Measurements from ENCODE around the gene RANBP1. TPM values are rescaled to one million over a fixed set of nuclear protein-coding genes. Genes with fewer than 3 reads are reported as not detected.

The RANBP1 gene
- total RNA-seq, 1 experiment from 2014 or later, result 443 TPM

DNA sequence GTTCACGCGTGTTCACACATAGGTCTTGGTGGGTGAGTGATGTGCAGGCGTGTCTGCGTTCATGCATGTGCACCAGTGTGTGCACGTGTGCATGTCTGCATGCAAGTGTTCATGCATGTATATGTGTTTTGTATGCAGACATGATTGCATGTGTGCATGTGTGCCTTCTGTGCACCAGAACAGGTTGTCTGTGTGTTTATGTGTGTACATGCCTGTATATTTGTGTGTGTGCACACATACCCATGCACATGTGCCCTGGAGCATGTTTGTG, 20.6 kb downstream of the RANBP1 start:
- H3K4me3 Mint-ChIP-seq, result no peak overlapping the region
- no peak for ATAC-seq
- POLR2A ChIA-PET, result no interaction called here

DNA sequence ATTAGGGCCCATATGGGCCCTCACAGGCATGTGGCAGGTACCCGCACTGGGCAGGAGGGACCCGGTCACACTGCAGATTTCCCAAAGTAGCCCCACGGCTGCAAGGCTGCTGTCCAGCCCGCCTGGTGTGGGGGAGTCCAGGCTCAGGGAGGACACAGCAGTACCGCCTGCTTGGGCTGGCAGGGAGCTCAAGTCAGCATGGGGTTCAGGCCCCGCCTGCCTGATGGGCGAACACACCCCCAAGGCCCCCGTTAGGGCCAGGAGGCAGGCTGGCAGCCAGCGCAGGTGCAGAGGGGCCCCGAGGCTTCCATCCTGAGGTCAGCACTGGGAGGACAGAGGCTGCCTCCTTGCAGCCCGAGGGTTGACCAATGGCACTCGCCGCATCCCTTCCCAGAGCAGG, 21.2 kb downstream of the RANBP1 start:
- no peaks in the 10 kb centered on the region for H3K36me3 Mint-ChIP-seq
- no peak overlapping the region for H3K4me3 Mint-ChIP-seq
- POLR2A ChIA-PET, result no interaction called here
- no peak for ATAC-seq
- no peaks in the 10 kb centered on the region for H3K9me3 Mint-ChIP-seq
- DNase-seq (ENCODE audit: low spot score), result no peak
- no peaks in the 10 kb centered on the region for H3K27me3 Mint-ChIP-seq (ENCODE audit: low read depth)
- 0 out of 2 replicates have a peak, but pooled peaks cover 6% of the 10 kb centered on the region for H3K4me1 Mint-ChIP-seq
- CTCF ChIA-PET, result interaction anchor here (1.0 to 2.8 kb wide), 3 partner anchors 17 to 102 kb away, joined by 3 to 10 read pairs (median 6); no protein-coding TSS in a partner anchor
- H3K27ac Mint-ChIP-seq, result 0 out of 2 replicates have a peak overlapping the region, but pooled peaks have one; percentile 68
- TF ChIP-seq NFE2L1 (CRISPR knock-in tag; IDR thresholded peaks at IDR 0.05) (no peak), TEAD1 (CRISPR knock-in tag; IDR thresholded peaks at IDR 0.05) (no peak), NR2C2 (CRISPR knock-in tag; IDR thresholded peaks at IDR 0.05) (no peak), KAT7 (CRISPR knock-in tag; IDR thresholded peaks at IDR 0.05; ENCODE audit: borderline replicate concordance) (no peak), FOXJ3 (CRISPR knock-in tag; IDR thresholded peaks at IDR 0.05; ENCODE audit: borderline replicate concordance) (no peak), ZNF121 (CRISPR knock-in tag; IDR thresholded peaks at IDR 0.05) (no peak), GTF2I (CRISPR knock-in tag; conservative IDR thresholded peaks at IDR 0.05) (no peak)
- TF ChIP-seq, protein P1, sequence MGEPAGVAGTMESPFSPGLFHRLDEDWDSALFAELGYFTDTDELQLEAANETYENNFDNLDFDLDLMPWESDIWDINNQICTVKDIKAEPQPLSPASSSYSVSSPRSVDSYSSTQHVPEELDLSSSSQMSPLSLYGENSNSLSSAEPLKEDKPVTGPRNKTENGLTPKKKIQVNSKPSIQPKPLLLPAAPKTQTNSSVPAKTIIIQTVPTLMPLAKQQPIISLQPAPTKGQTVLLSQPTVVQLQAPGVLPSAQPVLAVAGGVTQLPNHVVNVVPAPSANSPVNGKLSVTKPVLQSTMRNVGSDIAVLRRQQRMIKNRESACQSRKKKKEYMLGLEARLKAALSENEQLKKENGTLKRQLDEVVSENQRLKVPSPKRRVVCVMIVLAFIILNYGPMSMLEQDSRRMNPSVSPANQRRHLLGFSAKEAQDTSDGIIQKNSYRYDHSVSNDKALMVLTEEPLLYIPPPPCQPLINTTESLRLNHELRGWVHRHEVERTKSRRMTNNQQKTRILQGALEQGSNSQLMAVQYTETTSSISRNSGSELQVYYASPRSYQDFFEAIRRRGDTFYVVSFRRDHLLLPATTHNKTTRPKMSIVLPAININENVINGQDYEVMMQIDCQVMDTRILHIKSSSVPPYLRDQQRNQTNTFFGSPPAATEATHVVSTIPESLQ (CRISPR knock-in tag; IDR thresholded peaks at IDR 0.05), result no peak
- TF ChIP-seq, protein P2, sequence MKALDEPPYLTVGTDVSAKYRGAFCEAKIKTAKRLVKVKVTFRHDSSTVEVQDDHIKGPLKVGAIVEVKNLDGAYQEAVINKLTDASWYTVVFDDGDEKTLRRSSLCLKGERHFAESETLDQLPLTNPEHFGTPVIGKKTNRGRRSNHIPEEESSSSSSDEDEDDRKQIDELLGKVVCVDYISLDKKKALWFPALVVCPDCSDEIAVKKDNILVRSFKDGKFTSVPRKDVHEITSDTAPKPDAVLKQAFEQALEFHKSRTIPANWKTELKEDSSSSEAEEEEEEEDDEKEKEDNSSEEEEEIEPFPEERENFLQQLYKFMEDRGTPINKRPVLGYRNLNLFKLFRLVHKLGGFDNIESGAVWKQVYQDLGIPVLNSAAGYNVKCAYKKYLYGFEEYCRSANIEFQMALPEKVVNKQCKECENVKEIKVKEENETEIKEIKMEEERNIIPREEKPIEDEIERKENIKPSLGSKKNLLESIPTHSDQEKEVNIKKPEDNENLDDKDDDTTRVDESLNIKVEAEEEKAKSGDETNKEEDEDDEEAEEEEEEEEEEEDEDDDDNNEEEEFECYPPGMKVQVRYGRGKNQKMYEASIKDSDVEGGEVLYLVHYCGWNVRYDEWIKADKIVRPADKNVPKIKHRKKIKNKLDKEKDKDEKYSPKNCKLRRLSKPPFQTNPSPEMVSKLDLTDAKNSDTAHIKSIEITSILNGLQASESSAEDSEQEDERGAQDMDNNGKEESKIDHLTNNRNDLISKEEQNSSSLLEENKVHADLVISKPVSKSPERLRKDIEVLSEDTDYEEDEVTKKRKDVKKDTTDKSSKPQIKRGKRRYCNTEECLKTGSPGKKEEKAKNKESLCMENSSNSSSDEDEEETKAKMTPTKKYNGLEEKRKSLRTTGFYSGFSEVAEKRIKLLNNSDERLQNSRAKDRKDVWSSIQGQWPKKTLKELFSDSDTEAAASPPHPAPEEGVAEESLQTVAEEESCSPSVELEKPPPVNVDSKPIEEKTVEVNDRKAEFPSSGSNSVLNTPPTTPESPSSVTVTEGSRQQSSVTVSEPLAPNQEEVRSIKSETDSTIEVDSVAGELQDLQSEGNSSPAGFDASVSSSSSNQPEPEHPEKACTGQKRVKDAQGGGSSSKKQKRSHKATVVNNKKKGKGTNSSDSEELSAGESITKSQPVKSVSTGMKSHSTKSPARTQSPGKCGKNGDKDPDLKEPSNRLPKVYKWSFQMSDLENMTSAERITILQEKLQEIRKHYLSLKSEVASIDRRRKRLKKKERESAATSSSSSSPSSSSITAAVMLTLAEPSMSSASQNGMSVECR (CRISPR knock-in tag; IDR thresholded peaks at IDR 0.05; ENCODE audit: borderline replicate concordance), result no peak
- TF ChIP-seq, protein P3, sequence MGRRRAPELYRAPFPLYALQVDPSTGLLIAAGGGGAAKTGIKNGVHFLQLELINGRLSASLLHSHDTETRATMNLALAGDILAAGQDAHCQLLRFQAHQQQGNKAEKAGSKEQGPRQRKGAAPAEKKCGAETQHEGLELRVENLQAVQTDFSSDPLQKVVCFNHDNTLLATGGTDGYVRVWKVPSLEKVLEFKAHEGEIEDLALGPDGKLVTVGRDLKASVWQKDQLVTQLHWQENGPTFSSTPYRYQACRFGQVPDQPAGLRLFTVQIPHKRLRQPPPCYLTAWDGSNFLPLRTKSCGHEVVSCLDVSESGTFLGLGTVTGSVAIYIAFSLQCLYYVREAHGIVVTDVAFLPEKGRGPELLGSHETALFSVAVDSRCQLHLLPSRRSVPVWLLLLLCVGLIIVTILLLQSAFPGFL (CRISPR knock-in tag; IDR thresholded peaks at IDR 0.05; ENCODE audit: borderline replicate concordance), result no peak
- TF ChIP-seq, protein P4, sequence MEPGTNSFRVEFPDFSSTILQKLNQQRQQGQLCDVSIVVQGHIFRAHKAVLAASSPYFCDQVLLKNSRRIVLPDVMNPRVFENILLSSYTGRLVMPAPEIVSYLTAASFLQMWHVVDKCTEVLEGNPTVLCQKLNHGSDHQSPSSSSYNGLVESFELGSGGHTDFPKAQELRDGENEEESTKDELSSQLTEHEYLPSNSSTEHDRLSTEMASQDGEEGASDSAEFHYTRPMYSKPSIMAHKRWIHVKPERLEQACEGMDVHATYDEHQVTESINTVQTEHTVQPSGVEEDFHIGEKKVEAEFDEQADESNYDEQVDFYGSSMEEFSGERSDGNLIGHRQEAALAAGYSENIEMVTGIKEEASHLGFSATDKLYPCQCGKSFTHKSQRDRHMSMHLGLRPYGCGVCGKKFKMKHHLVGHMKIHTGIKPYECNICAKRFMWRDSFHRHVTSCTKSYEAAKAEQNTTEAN (CRISPR knock-in tag; IDR thresholded peaks at IDR 0.05), result no peak
- TF ChIP-seq, protein P5, sequence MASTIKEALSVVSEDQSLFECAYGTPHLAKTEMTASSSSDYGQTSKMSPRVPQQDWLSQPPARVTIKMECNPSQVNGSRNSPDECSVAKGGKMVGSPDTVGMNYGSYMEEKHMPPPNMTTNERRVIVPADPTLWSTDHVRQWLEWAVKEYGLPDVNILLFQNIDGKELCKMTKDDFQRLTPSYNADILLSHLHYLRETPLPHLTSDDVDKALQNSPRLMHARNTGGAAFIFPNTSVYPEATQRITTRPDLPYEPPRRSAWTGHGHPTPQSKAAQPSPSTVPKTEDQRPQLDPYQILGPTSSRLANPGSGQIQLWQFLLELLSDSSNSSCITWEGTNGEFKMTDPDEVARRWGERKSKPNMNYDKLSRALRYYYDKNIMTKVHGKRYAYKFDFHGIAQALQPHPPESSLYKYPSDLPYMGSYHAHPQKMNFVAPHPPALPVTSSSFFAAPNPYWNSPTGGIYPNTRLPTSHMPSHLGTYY (CRISPR knock-in tag; IDR thresholded peaks at IDR 0.05), result no peak
- TF ChIP-seq, protein P6, sequence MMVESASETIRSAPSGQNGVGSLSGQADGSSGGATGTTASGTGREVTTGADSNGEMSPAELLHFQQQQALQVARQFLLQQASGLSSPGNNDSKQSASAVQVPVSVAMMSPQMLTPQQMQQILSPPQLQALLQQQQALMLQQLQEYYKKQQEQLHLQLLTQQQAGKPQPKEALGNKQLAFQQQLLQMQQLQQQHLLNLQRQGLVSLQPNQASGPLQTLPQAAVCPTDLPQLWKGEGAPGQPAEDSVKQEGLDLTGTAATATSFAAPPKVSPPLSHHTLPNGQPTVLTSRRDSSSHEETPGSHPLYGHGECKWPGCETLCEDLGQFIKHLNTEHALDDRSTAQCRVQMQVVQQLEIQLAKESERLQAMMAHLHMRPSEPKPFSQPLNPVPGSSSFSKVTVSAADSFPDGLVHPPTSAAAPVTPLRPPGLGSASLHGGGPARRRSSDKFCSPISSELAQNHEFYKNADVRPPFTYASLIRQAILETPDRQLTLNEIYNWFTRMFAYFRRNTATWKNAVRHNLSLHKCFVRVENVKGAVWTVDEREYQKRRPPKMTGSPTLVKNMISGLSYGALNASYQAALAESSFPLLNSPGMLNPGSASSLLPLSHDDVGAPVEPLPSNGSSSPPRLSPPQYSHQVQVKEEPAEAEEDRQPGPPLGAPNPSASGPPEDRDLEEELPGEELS (CRISPR knock-in tag; IDR thresholded peaks at IDR 0.05), result no peak

More for the DNA sequence above, 20.6 kb downstream of the RANBP1 start:
- H3K36me3 Mint-ChIP-seq, result no peaks in the 10 kb centered on the region
- H3K9me3 Mint-ChIP-seq, result no peaks in the 10 kb centered on the region
- 0 out of 2 replicates have a peak, but pooled peaks cover 6% of the 10 kb centered on the region for H3K4me1 Mint-ChIP-seq
- no peaks in the 10 kb centered on the region for H3K27me3 Mint-ChIP-seq (ENCODE audit: low read depth)
- TF ChIP-seq ATF1 (CRISPR knock-in tag; IDR thresholded peaks at IDR 0.05) (no peak), SP1 (CRISPR knock-in tag; conservative IDR thresholded peaks at IDR 0.05) (no peak)
- TF ChIP-seq, protein P7, sequence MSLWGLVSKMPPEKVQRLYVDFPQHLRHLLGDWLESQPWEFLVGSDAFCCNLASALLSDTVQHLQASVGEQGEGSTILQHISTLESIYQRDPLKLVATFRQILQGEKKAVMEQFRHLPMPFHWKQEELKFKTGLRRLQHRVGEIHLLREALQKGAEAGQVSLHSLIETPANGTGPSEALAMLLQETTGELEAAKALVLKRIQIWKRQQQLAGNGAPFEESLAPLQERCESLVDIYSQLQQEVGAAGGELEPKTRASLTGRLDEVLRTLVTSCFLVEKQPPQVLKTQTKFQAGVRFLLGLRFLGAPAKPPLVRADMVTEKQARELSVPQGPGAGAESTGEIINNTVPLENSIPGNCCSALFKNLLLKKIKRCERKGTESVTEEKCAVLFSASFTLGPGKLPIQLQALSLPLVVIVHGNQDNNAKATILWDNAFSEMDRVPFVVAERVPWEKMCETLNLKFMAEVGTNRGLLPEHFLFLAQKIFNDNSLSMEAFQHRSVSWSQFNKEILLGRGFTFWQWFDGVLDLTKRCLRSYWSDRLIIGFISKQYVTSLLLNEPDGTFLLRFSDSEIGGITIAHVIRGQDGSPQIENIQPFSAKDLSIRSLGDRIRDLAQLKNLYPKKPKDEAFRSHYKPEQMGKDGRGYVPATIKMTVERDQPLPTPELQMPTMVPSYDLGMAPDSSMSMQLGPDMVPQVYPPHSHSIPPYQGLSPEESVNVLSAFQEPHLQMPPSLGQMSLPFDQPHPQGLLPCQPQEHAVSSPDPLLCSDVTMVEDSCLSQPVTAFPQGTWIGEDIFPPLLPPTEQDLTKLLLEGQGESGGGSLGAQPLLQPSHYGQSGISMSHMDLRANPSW (CRISPR knock-in tag; conservative IDR thresholded peaks at IDR 0.05; ENCODE audit: low read depth), result no peak
- TF ChIP-seq, protein P8, sequence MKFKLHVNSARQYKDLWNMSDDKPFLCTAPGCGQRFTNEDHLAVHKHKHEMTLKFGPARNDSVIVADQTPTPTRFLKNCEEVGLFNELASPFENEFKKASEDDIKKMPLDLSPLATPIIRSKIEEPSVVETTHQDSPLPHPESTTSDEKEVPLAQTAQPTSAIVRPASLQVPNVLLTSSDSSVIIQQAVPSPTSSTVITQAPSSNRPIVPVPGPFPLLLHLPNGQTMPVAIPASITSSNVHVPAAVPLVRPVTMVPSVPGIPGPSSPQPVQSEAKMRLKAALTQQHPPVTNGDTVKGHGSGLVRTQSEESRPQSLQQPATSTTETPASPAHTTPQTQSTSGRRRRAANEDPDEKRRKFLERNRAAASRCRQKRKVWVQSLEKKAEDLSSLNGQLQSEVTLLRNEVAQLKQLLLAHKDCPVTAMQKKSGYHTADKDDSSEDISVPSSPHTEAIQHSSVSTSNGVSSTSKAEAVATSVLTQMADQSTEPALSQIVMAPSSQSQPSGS (CRISPR knock-in tag; IDR thresholded peaks at IDR 0.05; ENCODE audit: borderline replicate concordance, low read depth), result no peak
- CTCF ChIA-PET, result interaction anchor here (1.0 to 2.8 kb wide), 2 partner anchors 18 to 102 kb away, joined by 3 to 10 read pairs; no protein-coding TSS in a partner anchor
- peak overlapping the region; percentile 86; the same call in 1 of the 2 replicates for H3K27ac Mint-ChIP-seq
- DNase-seq (ENCODE audit: low spot score), result no peak
